Measurements from ENCODE around the gene FANCL.
"Not testable (repeated sequence)": the region's sequence is repeated elsewhere in the genome, so short reads cannot be mapped to it uniquely, and the experiment has no call there.

The FANCL gene

DNA sequence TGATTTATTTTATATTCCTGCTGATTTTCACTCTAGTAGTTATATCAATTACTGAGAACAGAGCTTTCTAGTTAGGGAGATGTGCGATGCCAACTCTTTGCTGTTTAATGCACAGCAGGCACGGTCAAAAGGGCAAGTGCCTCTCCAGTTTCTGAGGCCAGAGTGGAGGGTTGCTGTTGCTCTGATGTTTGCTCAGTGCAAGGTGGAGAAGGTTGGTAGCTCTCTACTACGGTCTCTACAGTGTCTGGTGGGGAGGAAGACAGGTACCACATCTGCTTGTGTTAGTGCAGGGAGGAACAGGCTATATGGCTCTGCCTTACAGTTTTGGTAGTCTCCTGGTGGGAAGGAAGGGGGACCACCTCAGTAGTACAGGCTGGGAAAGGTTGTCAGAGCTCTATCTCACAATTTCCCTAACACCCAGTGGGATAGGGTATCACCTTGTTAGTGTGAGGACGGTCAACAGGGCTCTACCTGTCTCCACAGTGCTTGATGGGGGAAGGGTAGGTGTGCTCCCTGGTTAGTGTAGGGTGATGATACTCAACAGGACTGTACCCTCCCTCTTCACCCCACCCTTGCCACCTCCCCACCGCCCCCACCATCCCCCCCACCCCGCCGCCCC is 85.9 kb downstream of the FANCL start:
- in situ Hi-C loops (cut with HindIII; ENCODE audit: low sequenced_read_pairs), result no loop called here

DNA sequence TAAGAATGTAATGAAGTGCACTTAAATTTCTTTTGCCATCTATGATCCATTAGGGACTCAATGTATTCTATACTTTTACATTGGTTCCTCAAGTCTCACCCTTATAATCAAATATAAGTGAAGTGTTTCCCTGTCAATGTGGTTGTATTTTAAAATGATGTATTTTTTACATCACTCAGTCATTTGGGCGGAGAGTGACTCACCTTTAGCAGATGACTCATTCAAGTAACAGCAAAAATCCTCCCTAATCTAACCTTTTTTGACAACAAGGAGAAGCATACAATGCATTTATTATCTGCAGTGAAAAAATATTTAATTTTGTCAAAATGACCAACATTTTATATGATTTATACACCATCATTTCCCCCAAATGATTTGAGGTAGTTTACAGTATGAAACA is 94.4 kb downstream of the FANCL start:
- in situ Hi-C loops (cut with HindIII; ENCODE audit: low sequenced_read_pairs), result no loop called here

DNA sequence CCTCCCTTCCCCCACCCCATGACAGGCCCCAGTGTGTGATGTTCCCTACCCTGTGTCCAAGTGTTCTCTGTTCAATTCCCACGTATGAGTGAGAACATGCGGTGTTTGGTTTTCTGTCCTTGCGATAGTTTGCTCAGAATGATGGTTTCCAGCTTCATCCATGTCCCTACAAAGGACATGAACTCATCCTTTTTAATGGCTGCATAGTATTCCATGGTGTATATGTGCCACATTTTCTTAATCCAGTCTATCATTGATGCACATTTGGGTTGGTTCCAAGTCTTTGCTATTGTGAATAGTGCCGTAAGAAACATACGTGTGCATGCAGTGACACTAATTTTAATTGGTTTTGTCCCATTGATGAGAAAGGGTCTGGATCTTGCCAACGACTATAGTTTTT is 95.4 kb downstream of the FANCL start:
- in situ Hi-C loops (cut with HindIII; ENCODE audit: low sequenced_read_pairs), result not testable (repeated sequence)

DNA sequence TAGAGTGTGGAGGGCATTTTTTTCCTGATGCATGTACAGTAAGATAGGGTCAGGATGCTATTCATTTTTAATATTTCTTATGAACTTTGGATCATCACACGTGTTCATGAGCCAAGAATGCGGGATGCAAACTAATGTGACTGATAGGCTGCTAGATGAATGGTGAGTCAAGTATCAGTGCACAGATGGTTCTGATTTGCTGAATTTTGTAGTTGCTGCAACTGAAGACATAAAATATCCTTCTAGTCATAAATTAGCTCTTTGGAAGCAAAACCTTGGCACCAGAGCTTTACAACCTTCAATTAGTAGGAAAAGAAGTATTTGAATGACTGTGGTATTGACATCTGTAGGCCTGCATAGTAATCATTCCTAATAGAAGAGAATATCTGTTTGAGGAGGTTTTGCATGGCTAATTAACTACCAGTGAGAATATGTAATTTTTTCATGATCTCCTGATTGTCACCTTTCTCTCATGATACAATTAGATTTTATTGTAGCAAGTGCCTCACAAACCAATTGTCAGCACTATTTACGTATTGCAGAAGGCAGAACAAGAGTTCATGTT is 100.5 kb downstream of the FANCL start:
- in situ Hi-C loops (cut with HindIII; ENCODE audit: low sequenced_read_pairs), result no loop called here

DNA sequence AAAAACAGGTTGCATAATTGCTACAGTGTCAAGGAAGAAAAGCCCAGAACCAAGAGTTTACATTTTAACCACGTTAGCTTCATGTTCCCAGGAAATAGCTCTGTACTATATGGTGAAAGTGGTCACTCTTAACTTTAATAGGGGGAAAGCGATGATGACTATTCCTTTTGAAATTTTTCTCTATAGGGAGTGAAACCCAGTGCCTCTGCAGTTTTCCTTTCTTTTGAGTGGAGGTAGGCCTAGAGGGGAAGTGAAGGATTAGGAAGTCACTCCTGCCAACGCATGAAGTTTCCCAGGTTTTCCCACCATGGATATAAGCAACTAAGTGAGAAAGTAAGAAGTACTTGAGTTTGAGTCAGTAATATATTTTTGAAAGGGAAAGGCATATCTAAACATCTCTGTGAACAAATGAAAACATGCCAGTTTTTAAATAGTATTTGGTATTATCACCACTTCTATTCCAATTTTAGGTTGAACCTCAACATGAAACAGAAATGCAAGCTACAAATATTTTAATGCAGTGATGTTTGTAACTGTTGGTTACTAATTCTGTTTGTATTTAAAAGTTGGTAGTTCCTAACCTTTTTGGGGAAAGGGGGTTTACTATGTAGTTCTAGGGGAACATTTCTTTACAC is 102.6 kb downstream of the FANCL start:
- in situ Hi-C loops (cut with HindIII; ENCODE audit: low sequenced_read_pairs), result no loop called here

DNA sequence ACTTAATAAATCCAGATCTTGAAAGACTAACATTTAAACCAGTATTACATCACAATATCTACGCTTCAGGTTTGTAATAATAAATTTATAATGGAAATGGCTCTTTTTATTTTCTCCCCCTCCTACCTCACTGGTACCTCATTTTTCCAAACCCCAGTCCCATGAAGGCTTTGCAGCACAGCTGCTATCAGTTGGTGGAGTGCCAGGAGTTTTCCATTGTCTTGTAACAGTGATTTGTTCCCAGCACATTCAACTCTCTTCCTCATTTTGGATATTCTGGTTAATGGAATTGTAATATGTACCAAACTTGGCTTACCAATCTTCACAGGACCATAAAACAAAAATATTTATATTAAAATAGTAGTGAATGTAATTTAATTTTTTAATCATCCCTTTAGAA is 103.3 kb downstream of the FANCL start:
- in situ Hi-C loops (cut with HindIII; ENCODE audit: low sequenced_read_pairs), result no loop called here

DNA sequence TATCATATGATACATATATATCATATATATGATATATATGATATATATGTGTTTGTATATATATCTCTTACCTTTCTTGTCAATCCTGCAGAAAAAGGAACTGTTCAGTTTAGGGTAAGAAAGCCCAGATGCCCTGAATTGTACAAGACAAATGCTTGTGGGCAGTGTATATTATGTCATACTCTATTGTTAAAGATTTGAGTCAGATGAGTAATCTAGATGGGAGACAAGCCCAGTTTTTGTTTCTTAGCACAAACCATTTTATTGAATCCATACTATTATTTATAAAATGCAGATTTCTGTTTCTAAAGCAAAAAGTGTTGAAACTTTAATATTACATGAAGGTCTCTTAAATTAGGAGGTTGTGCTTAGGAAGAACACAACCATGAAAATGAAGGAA is 103.9 kb downstream of the FANCL start:
- in situ Hi-C loops (cut with HindIII; ENCODE audit: low sequenced_read_pairs), result no loop called here

DNA sequence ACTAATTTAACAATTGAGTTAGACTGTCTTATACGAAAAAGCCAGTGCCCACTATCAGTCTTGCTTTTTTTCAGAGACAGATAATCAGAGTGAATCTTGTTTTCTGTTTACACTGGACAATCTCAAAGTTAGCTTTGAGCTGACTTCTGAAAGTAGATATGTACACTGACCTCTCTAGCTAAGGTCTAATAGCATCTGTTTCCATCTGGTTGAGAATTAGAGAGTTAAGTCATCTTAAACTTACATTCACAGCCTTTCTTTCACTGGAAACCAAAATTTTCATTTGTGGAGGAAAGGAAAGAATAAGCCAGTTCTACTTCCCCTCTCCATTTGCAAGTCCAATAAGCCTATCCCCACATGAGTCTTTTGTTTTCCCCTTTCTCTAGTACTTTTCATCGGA is 105.3 kb downstream of the FANCL start:
- in situ Hi-C loops (cut with HindIII; ENCODE audit: low sequenced_read_pairs), result no loop called here

DNA sequence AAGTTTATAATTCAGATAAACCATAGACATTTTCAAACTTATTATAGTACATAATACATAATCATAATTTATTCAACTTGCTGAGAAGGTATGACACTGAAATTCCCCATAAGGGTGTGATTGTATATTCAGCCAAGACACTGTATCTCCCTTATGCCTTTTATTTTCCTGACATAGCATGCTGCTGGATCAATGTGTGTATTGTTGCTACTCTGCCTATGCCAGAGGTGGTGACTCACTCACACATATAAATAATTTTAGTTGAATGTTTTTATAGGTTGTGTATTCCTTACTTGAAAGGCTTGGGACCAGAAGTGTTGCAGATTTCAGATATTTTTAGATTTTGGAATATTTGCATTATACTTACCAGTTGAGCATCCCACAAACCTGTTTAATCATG is 107.7 kb downstream of the FANCL start:
- in situ Hi-C loops (cut with HindIII; ENCODE audit: low sequenced_read_pairs), result no loop called here

DNA sequence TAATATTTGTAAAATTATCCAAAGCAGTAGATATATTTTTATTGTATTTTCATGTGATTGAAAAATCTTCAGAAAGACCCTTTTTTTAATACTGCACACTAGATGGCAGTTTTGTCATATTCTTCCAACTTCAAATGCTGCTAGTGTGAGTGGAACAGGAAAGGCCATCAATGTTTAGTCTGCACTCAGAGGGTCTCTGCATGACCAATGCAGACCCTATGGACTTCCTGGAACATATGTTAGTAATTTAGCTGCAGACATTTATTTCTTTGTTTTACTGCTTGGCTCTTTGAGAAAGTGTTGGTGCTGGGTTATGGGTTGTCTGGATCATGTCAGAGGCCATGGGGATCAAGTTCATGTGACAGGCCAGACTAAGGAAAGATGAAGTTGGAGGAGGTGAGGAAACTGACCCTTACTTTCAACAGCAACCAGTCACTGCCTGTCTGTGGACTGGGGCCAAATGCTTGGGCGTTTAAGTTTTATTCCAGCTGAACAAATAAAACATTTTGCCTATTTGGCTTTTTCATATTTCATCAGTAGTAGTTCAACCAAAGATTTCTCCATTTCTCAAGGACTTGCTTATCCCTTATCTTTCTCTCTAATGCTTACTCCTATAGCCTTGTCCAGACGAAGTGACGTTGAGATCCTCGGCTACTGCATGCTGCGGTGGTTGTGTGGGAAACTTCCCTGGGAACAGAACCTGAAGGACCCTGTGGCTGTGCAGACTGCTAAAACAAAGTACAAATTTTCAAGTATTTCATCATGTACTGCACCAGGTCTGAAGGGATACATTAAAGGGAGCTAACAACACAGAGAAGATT is 109.7 kb downstream of the FANCL start:
- in situ Hi-C loops (cut with HindIII; ENCODE audit: low sequenced_read_pairs), result no loop called here

DNA sequence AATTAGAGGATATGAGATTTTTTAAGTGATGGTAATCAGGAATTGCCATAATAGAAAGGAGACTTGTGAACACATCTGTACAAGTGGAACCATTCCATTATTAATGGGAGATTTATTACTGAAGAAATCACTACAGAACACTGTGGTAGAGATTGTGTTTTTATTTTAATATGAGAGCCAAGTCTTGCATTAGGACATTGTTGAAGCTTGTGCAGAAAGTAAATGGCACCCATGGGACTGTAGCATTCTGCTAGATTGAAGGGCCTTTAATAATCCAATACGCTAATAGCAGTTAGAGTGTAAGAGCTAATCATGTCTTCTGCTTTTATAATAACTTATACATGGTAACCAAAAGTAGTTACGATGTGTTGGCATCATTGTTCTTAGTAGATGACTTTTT is 110.9 kb downstream of the FANCL start:
- in situ Hi-C loops (cut with HindIII; ENCODE audit: low sequenced_read_pairs), result no loop called here

DNA sequence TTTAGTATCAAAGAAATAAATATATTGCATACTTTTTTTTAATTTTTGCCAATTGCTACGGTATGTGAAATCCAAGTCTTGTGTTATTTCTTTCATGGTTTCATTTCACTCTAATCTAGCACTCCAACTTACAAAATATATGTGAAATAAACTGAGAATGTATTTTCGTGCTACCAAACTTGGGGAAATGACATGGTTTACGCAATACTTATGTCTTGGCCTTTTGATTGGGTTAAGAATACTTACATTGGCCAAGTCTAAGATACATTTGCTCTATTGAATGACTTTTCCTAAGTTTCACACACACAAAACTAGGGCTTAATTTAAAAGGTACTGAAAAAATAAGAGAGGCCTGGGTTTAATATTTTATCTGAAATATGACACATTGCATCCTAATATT is 114.0 kb downstream of the FANCL start:
- in situ Hi-C loops (cut with HindIII; ENCODE audit: low sequenced_read_pairs), result no loop called here

DNA sequence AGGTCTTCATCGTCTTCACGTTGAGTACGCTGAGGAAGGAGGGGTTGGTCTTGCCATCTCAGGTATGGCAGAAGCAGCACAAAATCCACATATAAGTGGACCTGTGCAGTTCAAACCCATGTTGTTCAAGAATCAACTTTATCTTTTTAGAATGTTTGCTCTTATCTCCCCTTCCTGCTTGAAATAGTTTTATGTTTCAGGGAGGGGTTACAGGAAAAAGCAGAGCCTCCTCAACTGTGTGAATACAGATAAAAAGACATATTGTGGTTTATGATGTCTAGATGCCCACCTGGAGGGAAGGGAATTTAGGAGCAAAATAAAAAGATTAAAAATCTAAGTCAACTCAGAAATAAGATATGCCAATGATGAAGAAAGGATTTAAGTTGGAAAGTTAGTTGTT is 118.6 kb downstream of the FANCL start:
- in situ Hi-C loops (cut with HindIII; ENCODE audit: low sequenced_read_pairs), result no loop called here

DNA sequence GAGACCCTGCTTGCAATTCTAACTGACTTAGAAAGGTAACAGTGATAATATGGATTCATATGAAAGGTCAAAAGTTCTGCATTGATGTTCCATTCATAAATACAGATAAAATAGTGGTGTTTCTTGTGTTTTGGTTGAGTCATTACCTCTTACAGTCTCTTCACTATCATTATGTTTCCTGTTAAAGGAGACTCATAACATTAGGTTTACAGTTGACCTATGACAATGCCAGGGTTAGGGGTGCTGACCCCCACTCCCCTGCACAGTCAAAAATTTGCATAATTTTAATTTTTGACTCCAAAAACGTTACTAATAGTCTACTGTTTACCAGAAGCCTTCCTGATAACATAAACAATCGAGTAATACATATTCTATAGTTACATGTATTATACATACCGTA is 119.1 kb downstream of the FANCL start:
- in situ Hi-C loops (cut with HindIII; ENCODE audit: low sequenced_read_pairs), result no loop called here

DNA sequence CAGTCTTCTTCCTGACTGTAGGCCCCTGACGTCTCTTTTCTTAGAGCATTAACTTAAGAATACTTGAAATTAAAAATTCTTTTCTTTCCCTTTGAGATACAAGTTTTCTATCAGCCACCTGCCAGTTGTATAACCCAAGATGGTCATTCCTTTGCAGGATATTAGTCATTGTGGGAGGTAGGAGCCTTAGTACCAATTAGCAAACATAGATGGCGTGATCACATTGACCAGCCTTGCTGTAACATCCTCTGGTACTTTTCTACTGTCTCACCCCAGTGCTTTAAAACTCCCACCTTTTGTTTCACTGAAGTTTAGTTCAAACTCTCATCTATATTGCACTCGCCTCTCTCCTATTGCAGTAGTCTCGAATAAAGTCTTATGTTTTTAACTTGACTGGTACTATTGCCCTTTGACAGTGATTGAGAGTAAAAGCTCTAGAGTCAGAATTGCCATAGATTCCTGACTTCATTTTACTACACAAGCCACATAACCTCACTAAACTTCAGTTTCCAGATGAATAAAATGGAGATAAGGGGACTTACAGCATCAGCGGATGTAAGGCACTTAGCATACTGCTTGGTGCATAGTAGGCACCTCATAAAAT is 120.4 kb downstream of the FANCL start:
- in situ Hi-C loops (cut with HindIII; ENCODE audit: low sequenced_read_pairs), result no loop called here

DNA sequence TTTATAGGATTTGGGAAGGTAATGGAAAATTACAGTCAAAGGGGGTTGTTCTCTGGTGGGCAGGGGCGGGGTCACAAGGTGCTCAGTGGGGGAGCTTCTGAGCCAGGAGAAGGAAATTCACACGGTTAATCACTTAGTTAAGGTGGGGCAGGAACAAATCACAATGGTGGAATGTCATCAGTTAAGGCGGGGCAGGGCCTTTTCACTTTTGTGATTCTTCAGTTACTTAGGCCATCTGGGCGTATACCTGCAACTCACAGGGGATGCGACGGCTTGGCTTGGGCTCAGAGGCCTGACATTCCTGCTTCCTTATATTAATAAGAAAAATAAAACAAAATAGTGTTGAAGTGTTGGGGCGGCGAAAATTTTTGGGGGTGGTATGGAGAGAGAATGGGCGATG is 127.6 kb downstream of the FANCL start:
- in situ Hi-C loops (cut with HindIII; ENCODE audit: low sequenced_read_pairs), result not testable (repeated sequence)

DNA sequence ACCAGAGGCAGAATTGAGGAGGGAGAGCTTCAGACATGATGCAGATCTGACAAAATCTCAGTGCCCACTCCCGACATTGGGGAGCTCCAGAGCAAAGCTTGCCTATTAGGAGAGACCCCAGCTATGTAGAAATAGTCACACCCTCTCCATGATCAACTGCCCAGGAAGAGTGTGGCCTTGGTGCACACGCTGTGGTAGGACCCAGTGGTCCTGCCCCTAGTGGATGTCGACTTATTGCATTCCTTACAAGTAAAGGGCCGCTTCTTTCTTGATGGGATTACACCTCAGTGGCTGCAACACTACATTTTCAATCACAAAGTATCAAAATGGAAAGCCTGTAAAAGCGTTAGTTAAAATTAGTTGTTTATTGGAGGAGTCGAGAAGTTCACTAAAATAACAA is 130.4 kb downstream of the FANCL start:
- in situ Hi-C loops (cut with HindIII; ENCODE audit: low sequenced_read_pairs), result no loop called here

DNA sequence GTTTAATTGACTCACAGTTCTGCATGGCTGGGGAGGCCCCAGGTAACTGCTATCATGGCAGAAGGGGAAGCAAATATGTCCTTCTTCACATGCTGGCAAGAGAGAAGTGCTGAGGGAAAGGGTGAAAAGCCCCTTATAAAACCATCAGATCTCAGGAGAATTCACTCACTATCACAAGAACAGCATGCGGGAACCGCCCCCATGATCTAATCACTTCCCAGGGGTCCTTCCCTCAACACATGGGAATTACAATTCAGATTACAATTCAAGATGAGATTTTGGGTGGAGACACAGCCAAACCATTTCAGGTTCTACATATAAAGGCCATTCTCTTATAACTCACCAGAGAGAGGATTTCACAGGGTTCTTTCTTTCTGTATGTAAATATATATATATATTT is 131.6 kb downstream of the FANCL start:
- in situ Hi-C loops (cut with HindIII; ENCODE audit: low sequenced_read_pairs), result no loop called here
